CD4-positive, alpha-beta T cell (primary cell): ENCODE results near the gene BLCAP. TPM values are rescaled to one million over a fixed set of nuclear protein-coding genes. Genes with fewer than 3 reads are reported as not detected.

ENCODE experiments used
- ATAC-seq: fragments of 200-7000 bp; cut with Tn5 transposase; one replicate; pipeline ENCODE4 v1.10.0; 2022; ENCODE audit warnings: mild to moderate bottlenecking; ENCODE audit not compliant: poor library complexity
- CTCF ChIA-PET: fragments of 350-600 bp; sonication (Branson Sonifier 250); formaldehyde crosslinking; loops from one replicate; lab custom pipeline; 2021; ENCODE audit warnings: antibody characterized with exemption, inconsistent platforms; lab: Charles Lee
- POLR2A ChIA-PET: fragments of 350-600 bp; sonication (Branson Sonifier 250); formaldehyde crosslinking; loops from one replicate; lab custom pipeline; 2021; ENCODE audit warnings: antibody characterized with exemption, inconsistent platforms; lab: Charles Lee
- DNase-seq, 14 experiments: peaks; one replicate each; pipeline ENCODE4 v3.0.0-alpha.2; 2013 to 2020; ENCODE audit warnings: mixed read lengths in 2 of 14
- H3K27ac ChIP-seq, 2 donors: one replicate each; pipeline versions ENCODE4 v1.5.1 to v1.7.0; 2013; ENCODE audit warnings: low read length in 2 of 2, low read depth in 1 of 2, mild to moderate bottlenecking in 1 of 2
- H3K27me3 ChIP-seq, 2 experiments: 1 replicate in 1 of 2; 2 replicates in 1 of 2; pipeline versions ENCODE4 v1.6.1 to v1.7.0; 2013; ENCODE audit warnings: low read length in 2 of 2, control low read depth in 1 of 2, mild to moderate bottlenecking in 1 of 2, moderate library complexity in 1 of 2; ENCODE audit not compliant: insufficient read depth in 2 of 2, control insufficient read depth in 1 of 2
- H3K36me3 ChIP-seq: one replicate; pipeline ENCODE4 v1.6.1; 2013; ENCODE audit warnings: low read length, control low read depth; ENCODE audit not compliant: insufficient read depth
- H3K4me1 ChIP-seq: one replicate; pipeline ENCODE4 v1.6.1; 2013; ENCODE audit warnings: low read length, control low read depth; ENCODE audit not compliant: insufficient read depth
- H3K4me3 ChIP-seq: one replicate; pipeline ENCODE4 v1.5.1; 2013; ENCODE audit warnings: mild to moderate bottlenecking, low read length, moderate library complexity
- H3K9me3 ChIP-seq, 2 experiments: 1 replicate in 1 of 2; 2 replicates in 1 of 2; pipeline versions ENCODE4 v1.6.1 to v1.7.0; 2013; ENCODE audit warnings: low read length in 2 of 2, mild to moderate bottlenecking in 2 of 2, control low read depth in 1 of 2, moderate library complexity in 1 of 2; ENCODE audit not compliant: control insufficient read depth in 1 of 2, insufficient read depth in 1 of 2
- H3K27ac Mint-ChIP-seq: one replicate; pipeline ENCODE4 v1.8.0; 2020; ENCODE audit warnings: mixed read lengths
- H3K27me3 Mint-ChIP-seq: one replicate; pipeline ENCODE4 v1.8.0; 2021; ENCODE audit warnings: mixed read lengths
- H3K36me3 Mint-ChIP-seq: one replicate; pipeline ENCODE4 v1.8.0; 2021; ENCODE audit warnings: low read depth, mixed read lengths
- H3K4me1 Mint-ChIP-seq: one replicate; pipeline ENCODE4 v1.8.0; 2021; ENCODE audit warnings: low read depth, mixed read lengths
- H3K4me3 Mint-ChIP-seq: one replicate; pipeline ENCODE4 v1.8.0; 2020; ENCODE audit warnings: mild to moderate bottlenecking, mixed read lengths
- H3K9me3 Mint-ChIP-seq: one replicate; pipeline ENCODE4 v1.8.0; 2020; ENCODE audit warnings: mixed read lengths
- intact Hi-C, 2 experiments: fragments of 100-400 bp; cut with DNase I in 1 of 2; cut with micrococcal nuclease in 1 of 2; formaldehyde crosslinking; loops; one replicate each; pipeline versions ENCODE4 v1.15.1 to v1.9.0; 2023 to 2025; cut with DNase I, micrococcal nuclease
- total RNA-seq, 174 experiments: library from RNA in 2 of 174; stranded (reverse) in 2 of 174; gene quantifications; one replicate each; pipeline ENCODE4 v1.2.3 and lab custom pipeline; 2021 to 2026
- TF ChIP-seq, protein P1 (sequence below): fragments of 200-600 bp; IDR thresholded peaks from one replicate; pipeline ENCODE4 v1.8.0; 2022; ENCODE audit warnings: antibody characterized with exemption, mild to moderate bottlenecking

BLCAP gene
- total RNA-seq, 2 experiments from 2014 or later, result 59.4 to 60.1 TPM

DNA sequence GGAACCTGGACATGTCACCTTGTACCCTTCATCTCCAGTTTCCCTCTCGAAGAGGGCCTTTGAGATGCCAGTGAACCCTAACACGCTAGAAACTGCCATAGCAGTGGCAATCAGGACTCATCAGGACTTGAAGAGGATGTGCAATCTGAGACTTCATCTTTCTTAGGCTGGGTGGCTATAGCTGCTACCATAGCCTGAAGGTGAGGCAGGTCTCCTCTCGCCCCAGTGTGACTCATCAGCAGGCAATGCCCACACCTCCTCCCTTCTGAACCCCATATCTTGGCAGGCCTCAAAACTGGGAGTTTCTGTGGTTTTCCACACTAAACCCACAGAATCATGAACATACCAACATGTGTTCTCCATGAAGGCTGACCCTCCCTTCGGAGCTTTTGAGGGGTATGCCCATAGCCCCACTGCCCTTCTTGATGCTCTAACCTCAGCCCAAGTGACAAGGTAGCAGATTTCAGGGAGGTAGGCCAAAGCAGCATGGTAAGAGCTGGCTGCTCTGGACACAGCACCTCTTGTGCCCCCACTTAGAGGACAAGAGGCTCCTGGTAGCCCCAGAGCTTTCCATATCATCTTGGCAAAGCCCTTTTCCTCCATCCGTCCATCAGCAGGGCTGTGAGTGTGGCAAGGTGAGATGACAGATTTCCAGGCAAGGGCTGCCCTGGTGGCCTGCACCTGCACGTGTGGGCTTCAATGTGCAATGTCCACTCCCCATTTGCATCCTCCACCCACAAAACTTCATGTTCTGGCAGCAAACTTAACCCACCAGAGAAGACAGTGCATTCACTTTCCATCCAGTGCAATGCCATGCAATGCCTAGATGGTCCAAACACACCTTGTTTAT lies 2.6 kb downstream of the BLCAP start:
- no peak overlapping the region for H3K4me3 ChIP-seq
- H3K9me3 ChIP-seq, result peaks cover 0 to 10% of the 10 kb centered on the region in 2 experiments
- H3K9me3 Mint-ChIP-seq, result no peaks in the 10 kb centered on the region
- H3K27me3 Mint-ChIP-seq, result no peaks in the 10 kb centered on the region
- ChIA-PET CTCF (no interaction called here), POLR2A (no interaction called here)
- H3K4me1 Mint-ChIP-seq, result peaks cover 68% of the 10 kb centered on the region
- DNase-seq, result peak in 5 of 14 experiments; percentile 22 to 45 (median 31)
- peaks cover 10% of the 10 kb centered on the region for H3K36me3 ChIP-seq
- peak overlapping the region; percentile 94 for H3K4me3 Mint-ChIP-seq
- no peak overlapping the region for H3K27ac ChIP-seq
- peaks cover 61% of the 10 kb centered on the region for H3K4me1 ChIP-seq
- ATAC-seq, result no peak
- intact Hi-C loops, result loop anchor here in 1 of 2 experiments (5.0 kb wide), 1 partner anchor 428 kb away; the partner anchor contains the start of gene RBL1
- peaks cover 32% of the 10 kb centered on the region for H3K36me3 Mint-ChIP-seq
- H3K27me3 ChIP-seq, result no peaks in the 10 kb centered on the region
- H3K27ac Mint-ChIP-seq, result peak overlapping the region; percentile 98
- TF ChIP-seq, protein P1, sequence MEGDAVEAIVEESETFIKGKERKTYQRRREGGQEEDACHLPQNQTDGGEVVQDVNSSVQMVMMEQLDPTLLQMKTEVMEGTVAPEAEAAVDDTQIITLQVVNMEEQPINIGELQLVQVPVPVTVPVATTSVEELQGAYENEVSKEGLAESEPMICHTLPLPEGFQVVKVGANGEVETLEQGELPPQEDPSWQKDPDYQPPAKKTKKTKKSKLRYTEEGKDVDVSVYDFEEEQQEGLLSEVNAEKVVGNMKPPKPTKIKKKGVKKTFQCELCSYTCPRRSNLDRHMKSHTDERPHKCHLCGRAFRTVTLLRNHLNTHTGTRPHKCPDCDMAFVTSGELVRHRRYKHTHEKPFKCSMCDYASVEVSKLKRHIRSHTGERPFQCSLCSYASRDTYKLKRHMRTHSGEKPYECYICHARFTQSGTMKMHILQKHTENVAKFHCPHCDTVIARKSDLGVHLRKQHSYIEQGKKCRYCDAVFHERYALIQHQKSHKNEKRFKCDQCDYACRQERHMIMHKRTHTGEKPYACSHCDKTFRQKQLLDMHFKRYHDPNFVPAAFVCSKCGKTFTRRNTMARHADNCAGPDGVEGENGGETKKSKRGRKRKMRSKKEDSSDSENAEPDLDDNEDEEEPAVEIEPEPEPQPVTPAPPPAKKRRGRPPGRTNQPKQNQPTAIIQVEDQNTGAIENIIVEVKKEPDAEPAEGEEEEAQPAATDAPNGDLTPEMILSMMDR, result no peak

DNA sequence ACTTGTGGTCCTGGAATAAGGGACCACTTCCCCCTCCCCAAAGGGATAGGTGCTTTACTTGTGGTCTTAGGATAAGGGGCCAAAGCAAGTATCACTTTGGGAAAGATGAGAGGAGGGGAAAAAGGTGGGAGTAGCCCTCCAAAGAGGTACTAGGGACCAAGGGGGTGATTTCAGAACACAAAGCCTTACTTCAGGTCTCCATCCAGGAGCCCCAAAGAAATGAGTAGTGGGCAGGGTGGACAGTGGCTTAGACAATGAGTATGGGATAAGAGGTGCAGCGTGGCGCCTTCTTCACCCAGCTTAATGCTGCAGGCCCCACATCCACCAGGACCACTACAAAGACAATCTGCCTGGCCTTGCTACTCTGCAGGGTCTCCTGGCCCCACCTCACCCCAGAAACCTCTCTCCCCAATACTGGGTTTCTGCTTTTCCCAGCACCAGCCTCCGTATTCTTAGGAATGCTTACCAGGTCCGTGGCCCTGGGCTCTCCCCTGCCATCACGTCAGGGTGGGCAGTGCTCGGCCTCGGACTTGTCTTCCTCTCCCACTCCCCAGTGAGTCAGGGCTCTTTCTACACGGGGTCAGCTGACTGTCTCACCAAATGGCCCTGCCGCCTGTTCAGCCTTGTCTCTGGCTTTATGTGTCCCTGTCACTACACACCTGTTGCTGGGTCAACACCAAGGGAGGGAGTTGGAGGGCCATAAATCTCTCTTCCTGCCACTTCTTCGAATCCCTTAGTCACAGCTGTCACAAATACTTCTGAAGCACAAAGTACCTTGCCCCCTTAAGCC lies 3.6 kb downstream of the BLCAP start:
- ATAC-seq, result no peak
- intact Hi-C loops, result no loop called here

DNA sequence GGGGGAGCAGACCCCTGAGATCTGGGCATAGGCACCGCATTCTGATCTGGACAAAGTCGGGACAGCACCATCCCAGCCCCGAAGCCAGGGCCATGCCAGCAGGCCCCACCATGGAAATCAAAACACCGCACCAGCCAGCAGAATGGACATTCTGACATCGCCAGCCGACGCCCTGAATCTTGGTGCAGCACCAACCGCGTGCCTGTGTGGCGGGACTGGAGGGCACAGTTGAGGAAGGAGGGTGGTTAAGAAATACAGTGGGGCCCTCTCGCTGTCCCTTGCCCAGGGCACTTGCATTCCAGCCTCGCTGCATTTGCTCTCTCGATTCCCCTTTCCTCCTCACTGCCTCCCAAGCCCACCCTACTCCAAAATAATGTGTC lies 4.7 kb downstream of the BLCAP start:
- H3K27ac ChIP-seq, result no peak overlapping the region
- H3K9me3 Mint-ChIP-seq, result no peaks in the 10 kb centered on the region
- POLR2A ChIA-PET, result interaction anchor here (1.5 kb wide), 1 partner anchor 344 kb away, joined by 3 read pairs; the partner anchor contains the start of gene RPN2
- peaks cover 14% of the 10 kb centered on the region for H3K36me3 ChIP-seq
- H3K36me3 Mint-ChIP-seq, result peaks cover 46% of the 10 kb centered on the region
- CTCF ChIA-PET, result no interaction called here
- H3K4me1 ChIP-seq, result peaks cover 54% of the 10 kb centered on the region
- peak overlapping the region; percentile 53 for H3K4me3 Mint-ChIP-seq
- ATAC-seq (no peak), DNase-seq (no peak)
- peaks cover 0 to 10% of the 10 kb centered on the region in 2 experiments for H3K9me3 ChIP-seq
- no peak overlapping the region for H3K27ac Mint-ChIP-seq
- intact Hi-C loops, result no loop called here
- H3K4me1 Mint-ChIP-seq, result peaks cover 65% of the 10 kb centered on the region
- H3K4me3 ChIP-seq, result no peak overlapping the region
- TF ChIP-seq, protein P1, result no peak
- H3K27me3 Mint-ChIP-seq, result no peaks in the 10 kb centered on the region
- H3K27me3 ChIP-seq, result no peaks in the 10 kb centered on the region

More for the DNA sequence above, 3.6 kb downstream of the BLCAP start:
- peaks cover 64% of the 10 kb centered on the region for H3K4me1 ChIP-seq
- H3K4me3 ChIP-seq, result no peak overlapping the region
- Mint-ChIP-seq H3K4me1 (peaks cover 68% of the 10 kb centered on the region), H3K9me3 (no peaks in the 10 kb centered on the region), H3K36me3 (peaks cover 36% of the 10 kb centered on the region), H3K4me3 (peak overlapping the region; percentile 94), H3K27me3 (no peaks in the 10 kb centered on the region), H3K27ac (no peak overlapping the region)
- peaks cover 13% of the 10 kb centered on the region for H3K36me3 ChIP-seq
- peaks cover 0 to 10% of the 10 kb centered on the region in 2 experiments for H3K9me3 ChIP-seq
- ChIA-PET POLR2A (no interaction called here), CTCF (no interaction called here)
- DNase-seq, result peak in 1 of 14 experiments; percentile 20
- H3K27me3 ChIP-seq, result no peaks in the 10 kb centered on the region
- TF ChIP-seq, protein P1, result no peak
- no peak overlapping the region for H3K27ac ChIP-seq
